Measurements from ENCODE around the gene GATA5.
"Not testable (repeated sequence)": the region's sequence is repeated elsewhere in the genome, so short reads cannot be mapped to it uniquely, and the experiment has no call there.

The GATA5 gene

DNA sequence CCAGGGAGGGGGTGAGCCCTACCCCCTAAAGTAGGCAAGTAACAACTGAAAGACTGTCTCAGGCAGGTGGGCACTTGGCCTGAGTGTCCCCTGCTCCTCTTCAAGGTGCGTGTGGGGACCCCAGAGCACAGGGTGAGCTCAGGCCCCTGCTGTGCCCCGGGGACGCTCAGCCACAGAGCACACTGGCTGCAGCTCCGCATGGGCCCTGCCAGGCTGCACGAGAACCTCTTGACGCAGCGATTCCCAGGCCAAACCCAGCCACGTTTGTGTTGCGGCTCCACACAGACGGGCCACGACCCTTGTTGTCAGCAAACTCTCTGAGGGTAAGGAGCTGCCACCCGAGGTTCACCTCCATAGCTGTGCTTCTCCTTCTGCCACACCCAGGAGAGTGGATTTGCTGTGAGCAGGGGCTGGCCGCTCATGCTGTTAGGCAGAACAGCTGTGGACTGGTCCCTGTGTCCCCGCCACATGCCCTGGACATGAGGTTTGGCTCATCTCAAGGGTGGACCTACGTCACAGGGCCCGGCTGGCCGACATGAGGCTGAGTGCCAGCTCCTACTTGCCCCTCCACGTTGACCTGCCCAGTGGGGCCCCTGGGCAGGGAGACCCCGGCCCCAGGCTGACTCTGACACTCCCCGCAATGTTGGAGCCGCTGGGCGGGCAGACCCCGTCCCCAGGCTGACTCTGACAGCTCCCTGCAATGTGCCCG, 29.7 kb upstream of the GATA5 start:
- no peak for DNase-seq (ENCODE audit: low read depth)

- no peak for DNase-seq (ENCODE audit: low read depth)
Measured at GRCh38 chr20:62504323-62504722, 28.5 kb upstream of the GATA5 start.

DNA sequence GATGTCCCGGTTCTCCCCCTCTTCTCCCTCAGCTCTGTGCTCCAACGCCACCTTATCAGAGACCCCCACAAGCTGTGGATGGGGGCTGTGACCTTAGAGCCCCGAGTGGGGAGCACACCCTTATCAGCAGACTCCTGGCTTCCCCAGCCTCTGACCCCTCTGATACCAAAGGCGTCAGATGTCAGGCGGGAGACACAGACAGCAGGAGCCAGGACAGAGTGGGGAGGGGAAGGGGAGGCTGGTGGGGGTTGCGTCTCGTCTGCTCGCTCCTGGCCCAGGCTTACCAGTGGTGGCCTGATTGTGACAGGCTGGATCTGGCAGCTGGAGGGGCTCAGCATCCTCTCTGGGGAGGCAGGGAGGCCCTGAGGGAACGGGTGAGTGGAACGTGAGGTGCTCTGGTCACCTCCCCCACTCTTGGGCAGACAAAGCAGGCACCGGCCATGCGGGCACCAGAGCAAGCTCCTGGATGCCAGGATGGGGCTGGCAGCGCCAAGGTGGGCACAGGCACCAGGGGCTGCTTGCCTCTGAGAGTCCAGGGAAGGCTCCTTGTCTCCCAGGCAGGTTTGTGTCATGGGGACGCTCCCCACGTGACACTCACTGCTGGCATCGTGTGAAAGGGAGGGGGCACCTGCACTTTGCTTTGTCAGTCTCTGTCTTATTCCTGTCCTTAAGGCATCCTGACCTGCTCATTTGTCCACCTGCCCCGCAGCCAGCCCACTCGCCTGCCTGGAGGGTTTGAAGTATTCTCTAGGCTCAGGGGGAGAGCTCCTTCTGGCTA, 27.8 kb upstream of the GATA5 start:
- no peak for DNase-seq (ENCODE audit: low read depth)

- no peak for DNase-seq (ENCODE audit: low read depth)
Measured at GRCh38 chr20:62502496-62503095, 26.8 kb upstream of the GATA5 start.

GRCh38 chr20:62501801-62502495, 26.2 kb upstream of the GATA5 start:
- peak; percentile 49 for DNase-seq (ENCODE audit: low read depth)

DNA sequence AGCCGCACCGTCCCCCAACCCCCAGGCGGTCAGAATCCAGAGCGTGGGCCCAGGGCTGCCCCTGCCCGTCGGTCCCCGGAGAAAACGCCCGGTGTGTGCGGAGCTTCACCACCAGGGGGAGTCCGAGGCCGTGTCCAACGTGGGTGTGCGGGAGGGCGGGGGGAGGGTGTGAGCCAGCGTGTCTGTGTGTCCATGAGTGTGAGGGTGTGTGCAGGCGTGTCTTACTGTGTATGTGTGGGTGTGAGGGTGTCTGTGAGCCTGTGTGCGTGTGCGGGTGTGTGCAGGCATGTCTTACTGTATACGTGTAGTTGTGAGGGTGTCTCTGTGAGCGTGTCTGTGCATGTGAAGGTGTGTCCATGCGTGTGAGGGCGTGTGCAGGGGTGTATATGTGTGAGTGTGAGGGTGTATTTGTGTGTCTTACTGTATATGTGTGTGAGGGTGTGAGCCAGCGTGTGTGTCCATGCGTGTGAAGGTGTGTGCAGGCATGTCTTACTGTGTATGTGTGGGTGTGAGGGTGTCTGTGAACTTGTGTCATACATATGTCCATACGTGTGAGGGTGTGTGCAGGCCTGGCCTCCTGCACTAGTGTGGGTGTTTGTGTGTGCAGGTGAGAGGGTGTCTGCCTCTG, 24.6 kb upstream of the GATA5 start:
- DNase-seq (ENCODE audit: low read depth): peak; percentile 77

DNA sequence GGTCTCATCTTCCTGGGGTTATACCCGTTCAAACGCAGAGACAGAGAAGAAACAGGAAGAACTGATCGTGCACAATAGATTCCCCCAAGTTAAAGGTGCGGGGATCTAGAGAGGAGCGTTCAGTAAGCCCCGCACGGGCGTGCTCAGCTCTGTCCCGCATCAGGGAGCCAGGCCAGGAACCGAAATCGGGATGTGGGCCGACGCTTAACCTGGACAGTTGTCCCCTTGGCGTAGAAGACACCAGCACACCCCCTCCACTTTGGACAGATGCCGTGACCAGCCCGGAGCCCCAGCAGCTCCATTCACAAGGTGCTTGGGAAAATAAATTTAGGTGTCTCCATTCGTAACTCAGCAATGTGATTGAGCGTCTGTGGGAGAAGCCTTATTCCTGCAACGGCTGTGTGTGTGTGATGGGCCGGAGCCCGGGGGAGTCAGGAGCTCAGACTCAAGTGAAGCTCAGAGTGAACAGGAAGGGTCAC, 24.0 kb upstream of the GATA5 start:
- no peak for DNase-seq (ENCODE audit: low read depth)

DNA sequence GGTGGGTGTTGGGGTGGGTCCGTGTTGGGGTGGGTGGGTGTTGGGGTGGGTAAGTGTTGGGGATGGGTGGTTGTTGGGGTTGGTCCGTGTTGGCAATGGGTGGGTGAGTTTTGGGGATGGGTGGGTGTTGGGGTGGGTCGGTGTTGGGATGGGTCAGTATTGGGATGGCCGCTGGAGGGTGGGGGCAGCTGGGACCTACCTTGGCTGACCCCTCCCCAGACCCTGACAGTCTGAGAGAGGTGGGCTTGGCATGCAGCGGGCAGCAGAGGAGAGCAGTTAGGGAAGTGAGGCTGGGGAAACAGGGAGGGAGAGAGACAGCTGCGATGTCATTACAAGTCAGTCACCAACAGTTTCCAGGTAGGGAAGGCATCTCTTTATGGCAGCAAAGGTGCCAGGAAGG, 23.1 kb upstream of the GATA5 start:
- DNase-seq (ENCODE audit: low read depth): no peak

DNA sequence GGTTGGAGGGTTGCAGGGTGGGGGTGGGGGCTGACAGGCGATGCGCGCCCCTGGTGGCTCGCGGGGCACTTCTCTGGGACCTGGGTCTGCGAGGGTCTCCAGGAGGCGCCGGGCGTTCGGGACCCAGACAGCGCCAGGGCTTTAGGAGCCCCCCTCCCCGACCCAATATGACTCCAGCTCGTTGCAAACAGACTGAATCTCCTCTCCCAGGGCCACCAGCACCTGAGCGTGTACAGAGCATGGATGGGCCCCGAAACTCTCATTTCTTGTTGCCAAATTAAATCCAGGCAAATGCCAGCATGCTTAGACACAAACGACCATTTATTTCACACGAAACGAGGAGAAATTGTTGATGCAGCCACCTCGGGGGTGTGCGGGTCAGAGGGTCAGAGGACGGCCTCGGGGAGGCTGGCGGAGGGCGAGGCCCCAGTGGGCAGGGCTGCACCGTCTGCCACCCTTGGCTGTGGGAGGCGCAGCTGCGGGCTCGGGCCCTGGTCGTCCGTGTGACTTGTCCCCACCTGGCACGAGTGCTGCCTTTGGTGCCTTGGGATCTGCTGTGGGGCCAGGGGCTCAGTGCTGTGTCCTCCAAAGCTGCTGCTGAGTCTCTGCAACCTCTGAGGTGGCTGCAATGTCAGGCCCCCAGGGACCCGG, 20.9 kb upstream of the GATA5 start:
- DNase-seq (ENCODE audit: low read depth): no peak

DNA sequence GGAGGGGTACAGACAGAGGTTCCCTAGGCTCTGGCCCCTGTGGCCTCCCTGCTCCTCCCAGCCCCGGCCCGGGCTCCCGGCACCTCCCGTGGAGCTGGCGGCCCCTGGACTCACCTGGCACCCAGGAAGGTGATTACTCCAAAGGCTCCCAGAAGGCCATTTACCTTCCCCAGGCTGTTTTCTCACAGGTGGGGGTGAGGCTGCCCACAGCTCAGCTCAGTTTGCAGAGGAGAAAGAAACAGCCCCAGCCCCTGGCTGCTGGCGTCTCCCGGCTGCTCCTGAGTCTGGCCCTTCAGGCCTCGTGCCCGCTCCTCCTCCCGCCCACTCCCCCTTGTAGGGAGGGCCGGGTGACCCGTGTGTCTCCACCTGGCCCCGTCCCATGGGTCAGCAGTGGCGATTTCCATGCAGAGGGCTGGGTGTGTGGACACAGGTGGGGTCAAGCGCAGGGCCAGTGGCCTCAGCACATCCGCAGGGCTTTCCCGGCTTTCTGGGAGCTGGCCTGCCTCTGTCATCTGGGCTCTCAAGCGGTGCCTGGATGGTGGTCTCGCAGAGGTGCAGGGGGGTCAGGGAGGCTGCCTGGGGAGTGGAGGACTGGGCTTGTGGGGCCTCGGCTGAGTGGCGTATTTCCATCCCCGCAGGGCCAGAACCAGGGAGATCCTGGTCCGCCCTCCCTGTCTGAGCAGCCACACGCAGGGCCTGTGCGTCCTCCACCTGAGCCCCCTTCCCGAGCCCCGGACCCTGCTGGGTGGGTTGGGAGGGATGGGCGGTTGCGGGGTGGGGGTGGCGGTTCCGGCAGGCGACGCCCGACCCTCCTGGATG, 20.2 kb upstream of the GATA5 start:
- no peak for DNase-seq (ENCODE audit: low read depth)

DNA sequence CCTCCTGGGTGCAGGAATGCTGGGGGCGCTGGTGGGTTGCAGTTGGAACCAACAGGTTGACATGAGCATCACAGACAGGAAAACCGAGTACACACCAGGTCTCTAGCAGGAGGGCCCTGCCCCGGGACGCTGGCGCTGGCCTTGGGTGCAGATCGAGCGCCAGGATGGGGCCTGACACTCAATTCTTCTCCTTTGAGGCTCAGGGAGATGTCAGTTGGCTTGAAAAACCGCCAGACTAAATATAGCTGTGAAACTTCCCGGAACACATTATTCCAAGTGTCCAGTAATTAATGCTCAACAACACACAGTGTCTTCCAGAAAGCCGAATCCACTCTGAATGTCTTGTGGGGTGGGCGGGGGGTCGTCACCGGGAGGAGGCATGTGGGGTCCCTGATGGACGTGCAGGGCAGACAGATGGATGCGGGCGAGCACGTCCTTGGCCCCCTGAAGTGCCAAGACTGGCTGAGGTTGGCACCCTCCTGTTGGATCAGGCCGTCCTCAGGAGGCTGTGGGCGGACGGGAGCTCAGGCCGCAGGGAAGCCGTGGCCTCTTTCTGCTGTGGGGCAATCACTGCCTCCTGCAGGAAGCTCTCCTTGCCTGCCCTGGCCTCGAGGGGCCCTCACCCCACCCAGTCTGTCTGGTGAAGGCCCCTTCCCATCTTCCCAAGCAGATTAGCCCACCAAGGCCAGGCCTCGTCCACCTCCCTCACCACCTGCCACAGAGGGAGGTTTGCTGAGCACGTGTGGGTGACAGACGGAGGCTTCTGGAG, 19.4 kb upstream of the GATA5 start:
- DNase-seq (ENCODE audit: low read depth): no peak

GRCh38 chr20:62494537-62494936, 18.7 kb upstream of the GATA5 start:
- DNase-seq (ENCODE audit: low read depth): no peak

DNA sequence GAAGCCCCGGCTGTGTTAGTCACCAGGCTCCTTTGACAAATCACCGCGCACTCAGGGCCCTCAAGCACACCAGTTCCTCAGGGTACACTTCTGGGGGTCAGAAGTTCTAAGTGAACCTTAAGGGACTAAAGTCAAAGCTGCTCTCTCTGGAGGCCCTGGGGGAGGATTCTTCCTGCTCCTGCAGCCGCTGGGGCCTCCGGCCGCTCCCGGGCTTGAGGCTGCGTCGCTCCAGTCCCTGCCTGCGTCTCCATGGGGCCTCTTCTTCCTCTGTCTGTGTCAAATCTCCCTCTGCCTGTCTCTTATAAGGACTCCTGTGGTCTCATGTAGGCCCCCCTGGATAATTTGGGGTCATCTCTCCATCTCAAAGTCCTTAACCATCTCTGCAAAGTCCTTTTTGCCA, 18.1 kb upstream of the GATA5 start:
- DNase-seq (ENCODE audit: low read depth): no peak

GRCh38 chr20:62493253-62493885, 17.6 kb upstream of the GATA5 start:
- no peak for DNase-seq (ENCODE audit: low read depth)

GRCh38 chr20:62492711-62493110, 16.9 kb upstream of the GATA5 start:
- no peak for DNase-seq (ENCODE audit: low read depth)

GRCh38 chr20:62490783-62491182, 15.0 kb upstream of the GATA5 start:
- DNase-seq (ENCODE audit: low read depth): not testable (repeated sequence)

- no peak for DNase-seq (ENCODE audit: low read depth)
Measured at GRCh38 chr20:62489932-62490263, 14.1 kb upstream of the GATA5 start.

- no peak for DNase-seq (ENCODE audit: low read depth)
Measured at GRCh38 chr20:62489186-62489931, 13.6 kb upstream of the GATA5 start.

DNA sequence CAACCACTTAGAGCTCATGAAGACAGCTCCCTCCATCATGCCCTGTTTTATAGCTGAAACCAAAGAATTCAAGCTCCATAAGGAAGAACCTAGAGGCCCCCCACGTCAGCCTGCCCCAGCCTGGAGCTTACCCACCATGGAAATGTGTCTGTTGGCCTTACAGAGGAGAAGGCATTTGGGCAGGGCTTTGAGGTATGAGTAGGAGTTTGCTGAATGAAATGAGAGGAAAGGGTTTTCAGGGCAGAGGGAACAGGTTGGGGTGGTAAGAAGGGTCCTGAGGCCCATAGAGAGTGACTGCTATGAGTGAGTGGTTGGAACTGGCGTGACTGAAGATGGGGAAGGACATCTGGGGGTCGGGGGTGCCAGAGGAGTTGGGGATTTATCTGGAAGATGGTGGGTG, 12.7 kb upstream of the GATA5 start:
- DNase-seq (ENCODE audit: low read depth): no peak

Measured in activated gamma-delta T cell treated with anti-CD3 and anti-CD28 coated beads, Interleukin-2, amount 50 U/mL, for 16 hours (primary cell).